ENCODE measurements around the gene ADD2.

Gene ADD2

DNA sequence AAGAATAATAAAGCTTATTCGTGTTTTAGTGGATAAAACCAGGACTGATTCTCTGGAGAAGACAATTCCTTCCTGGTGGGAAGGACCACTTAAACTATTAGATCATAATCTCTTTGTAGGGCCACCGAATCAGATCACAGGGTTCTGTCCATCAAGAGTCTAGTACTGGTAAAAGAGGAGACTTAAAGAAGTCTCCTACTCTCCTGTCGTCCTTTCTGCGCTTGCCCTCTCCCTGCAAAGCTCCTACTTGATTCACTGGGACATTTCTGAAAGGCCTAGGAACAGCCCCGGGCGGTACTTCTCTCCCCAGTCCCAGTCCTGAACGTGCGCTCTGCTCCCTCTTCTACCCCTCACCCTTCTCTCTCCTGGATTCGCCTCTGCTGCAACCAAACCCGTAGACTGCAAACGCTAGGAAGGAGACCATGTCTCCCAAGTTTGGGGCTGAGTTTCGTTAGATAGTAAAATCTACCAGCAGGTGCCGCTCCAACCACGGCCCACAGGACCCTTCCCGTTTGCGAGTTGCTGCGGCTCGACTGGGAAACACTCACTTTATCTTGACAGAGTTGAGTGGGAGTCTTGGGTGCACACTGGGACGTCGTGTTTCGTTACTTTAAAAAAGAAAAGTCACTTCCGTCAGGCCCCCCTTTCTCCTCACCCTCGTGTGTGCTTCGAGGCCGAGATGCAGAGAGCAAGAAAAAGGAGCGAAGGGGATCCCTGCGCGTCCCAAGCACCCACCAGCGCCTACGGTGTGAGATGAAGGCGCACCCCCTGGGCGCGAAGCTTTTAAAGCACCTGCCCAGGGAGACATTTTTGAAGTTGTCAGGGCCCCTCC is 21.5 kb upstream of the ADD2 start:
- DNase-seq (ENCODE audit: low read depth in 1 of 2, low spot score in 1 of 2), result peak in 1 of 2 donors; percentile 27

DNA sequence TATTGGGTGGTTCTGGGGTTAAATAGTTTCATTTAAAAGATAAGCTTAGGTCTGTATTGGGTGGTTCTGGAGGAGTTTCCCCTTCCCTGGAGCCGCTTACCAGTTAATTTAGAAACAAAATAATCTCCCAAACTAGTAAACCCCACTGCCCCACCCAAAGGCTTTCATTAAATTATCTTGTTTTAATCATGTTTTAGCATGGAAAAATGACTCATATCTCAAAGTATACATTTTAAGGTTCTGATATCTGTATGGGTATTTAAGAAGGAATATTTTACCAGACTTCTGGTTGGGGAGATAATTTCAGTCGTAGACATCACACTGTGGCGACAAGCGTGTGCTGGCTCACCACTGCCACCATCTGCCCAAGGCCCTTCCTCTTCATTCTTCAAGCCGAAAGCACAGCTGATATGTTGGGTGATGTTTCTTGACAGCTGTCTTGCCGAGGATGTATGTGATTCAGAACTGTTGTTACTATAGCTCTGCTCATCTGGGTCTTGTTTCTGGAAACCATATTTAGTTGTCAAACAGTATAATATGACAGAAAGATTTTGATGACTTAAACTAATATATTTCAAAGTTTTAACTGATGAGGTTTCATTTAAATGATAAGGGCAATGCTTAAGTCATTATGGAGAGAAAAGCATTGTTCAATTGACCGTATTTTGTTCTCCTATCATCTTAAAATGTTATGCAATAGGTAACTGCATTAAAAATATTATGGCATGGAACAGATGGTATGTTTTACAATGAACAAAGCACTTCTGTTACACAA is 17.3 kb upstream of the ADD2 start:
- no peak for DNase-seq (ENCODE audit: low read depth in 1 of 2, low spot score in 1 of 2)

DNA sequence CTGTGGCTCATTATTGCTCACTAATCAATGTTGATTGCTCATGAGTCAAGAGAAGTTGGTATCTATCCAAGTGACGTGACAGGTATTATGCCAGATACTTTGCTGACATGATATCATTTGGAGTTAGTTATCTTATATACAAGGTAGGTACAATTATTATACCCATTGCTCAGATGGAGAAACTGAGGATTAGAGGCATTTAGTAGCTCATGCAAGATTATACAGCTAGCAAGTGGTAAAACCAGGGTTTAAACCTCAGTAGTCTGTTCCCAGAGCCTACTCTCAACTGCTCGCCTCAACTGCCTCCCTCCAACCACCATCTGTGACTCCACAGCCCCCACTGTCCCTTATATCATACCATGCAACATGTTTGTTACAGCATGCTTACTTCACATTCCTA is 16.3 kb upstream of the ADD2 start:
- no peak for DNase-seq (ENCODE audit: low read depth in 1 of 2, low spot score in 1 of 2)

DNA sequence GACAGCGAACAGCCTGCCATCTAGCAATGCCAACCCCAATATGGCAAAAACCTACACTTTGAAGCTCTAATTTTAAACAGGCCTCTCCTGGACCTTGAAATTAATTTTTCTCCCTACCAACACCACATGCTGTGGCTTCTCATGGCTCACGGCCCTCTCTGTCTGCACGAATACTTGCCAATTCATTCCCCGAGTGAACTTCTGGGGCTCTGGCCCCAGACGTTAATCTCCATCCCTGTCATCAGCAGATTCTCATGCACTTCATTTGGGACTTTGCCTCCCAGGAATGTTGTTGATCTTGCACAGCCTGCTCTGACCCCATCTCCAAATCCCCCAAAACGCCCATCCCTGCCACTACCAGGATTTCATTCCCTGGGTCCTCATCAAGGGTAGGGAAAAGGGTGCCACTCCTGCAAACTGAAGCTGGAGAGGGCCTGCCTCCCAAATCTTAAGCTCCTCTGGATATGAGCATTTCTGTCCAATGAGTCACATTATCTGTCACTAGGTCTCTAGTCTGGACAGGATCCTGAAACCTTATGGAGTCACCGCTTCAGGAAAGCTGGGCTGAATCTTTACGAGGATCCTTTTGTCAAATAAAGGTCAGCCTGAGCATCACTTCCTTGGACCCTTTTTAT is 12.0 kb upstream of the ADD2 start:
- DNase-seq (ENCODE audit: low read depth in 1 of 2, low spot score in 1 of 2), result no peak

DNA sequence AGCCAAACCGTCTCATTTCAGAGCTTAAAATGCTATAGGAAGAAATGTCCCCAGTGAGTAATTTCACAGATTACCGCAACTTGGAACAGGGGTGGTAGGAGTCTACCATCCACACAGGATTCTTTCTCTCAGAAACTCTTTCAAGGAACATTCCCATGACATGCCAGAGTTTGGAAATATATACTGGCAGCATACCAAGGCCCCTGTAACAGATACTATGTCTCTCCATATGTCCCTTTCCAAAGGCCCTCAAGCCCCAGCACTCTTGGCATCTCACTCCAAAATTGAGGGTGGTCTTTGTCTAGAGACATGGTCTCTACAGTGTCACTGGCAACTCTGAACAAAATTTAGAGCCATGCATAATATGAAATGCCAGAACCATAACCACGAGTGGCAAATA is 11.5 kb upstream of the ADD2 start:
- no peak for DNase-seq (ENCODE audit: low read depth in 1 of 2, low spot score in 1 of 2)

DNA sequence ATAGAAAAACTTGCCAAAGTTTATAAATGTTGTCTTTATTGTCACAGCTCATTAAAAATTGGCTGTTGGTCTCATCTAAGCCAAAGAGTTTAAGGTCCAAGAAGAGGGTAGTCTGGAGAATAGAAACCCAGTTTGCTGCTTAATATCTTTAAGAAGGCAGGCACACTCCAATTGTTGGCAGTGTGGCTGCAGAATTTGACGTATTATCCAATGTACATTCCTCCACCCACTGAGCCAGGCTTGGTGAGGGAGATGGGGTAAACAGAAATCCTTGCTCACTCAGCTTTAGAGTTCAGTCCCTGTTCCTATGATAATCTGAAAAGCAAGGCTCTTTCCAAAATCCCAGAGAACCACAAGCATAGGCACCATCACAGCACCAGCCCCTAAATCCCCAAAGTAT is 10.7 kb upstream of the ADD2 start:
- DNase-seq (ENCODE audit: low read depth in 1 of 2, low spot score in 1 of 2), result no peak

DNA sequence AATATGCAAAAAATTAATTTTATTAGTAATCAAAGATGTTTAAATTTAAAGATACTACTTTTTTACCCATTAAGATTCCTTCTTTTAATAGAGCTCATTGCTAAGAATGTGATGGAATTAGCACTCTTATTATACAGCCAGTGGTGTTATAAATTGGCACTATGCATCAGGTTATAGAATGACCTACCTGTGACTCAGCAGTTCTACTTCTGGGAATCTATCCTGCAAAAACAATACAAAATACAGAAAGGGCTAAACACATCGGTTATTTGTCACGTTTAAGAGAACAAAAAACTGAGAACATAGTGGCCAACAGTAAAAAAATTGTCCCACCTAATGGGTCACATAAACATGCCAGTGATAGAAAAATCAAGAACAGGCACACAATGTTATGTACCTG is 9.4 kb upstream of the ADD2 start:
- no peak for DNase-seq (ENCODE audit: low read depth in 1 of 2, low spot score in 1 of 2)

DNA sequence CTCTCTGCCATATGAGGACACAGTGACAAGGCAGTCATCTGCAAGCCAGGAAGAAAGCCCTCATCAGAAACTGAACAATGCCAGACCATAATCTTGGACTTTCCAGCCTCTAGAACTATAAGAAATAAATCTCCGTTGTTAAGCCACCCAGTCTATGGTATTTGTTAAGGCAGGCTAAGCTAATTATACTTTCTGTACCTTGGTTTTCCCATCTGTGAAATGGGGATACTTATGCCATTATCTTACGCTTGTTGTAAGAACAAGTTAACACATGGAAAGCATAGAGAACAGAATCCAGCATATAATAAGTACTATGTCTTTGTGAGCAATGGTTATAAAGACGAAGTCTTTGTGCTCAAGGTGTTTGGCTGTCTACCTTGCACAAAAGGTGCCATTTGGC is 8.3 kb upstream of the ADD2 start:
- no peak for DNase-seq (ENCODE audit: low read depth in 1 of 2, low spot score in 1 of 2)

DNA sequence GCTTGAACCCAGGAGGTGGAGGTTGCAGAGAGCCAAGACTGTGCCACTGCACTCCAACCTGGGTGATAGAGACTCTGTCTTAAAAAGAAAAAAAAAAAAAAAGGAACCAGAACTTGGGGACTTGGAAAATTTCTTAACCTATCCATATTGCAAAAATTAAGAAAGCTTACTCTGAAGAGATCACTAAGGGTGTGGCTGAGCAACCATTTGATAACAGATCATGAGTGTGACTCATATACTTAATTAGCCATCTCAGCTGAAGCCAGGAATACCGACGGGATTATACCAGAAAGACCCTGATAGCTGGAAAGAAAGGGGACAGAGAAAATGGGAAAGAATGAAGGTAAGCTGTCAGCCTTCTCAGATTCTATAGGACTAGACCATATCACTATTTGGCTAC is 7.1 kb upstream of the ADD2 start:
- no peak for DNase-seq (ENCODE audit: low read depth in 1 of 2, low spot score in 1 of 2)

DNA sequence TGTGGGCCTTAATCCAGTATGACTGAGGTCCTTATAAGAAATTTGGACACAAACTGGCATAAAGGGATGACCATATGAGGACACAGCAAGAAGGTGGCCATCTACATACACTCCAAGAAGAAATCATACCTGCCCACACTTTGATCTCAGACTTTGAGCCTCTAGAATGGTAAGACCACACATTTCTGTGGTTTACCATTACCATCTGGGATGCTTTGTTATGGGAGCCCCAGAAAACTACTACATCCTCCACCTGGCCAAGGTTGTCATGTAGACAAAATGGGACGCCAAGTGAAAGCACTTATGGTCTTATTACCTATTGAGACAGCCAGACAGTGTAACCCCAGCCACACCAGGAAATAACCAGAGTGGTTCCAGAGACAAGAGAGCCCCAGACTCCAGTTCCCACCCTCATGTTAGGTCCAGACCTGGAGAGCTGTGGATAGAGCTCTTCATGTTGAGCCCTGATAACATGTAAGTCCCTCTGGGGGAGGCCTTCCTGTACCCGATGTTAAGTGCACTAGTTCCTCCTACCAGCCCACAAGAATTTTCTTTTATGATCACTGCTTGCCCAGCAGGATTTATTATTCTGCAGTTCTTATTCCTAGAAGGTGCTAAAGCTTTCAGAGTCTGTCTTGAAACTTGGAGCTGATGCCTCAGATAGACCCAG is 4.6 kb upstream of the ADD2 start:
- DNase-seq (ENCODE audit: low read depth in 1 of 2, low spot score in 1 of 2), result no peak

DNA sequence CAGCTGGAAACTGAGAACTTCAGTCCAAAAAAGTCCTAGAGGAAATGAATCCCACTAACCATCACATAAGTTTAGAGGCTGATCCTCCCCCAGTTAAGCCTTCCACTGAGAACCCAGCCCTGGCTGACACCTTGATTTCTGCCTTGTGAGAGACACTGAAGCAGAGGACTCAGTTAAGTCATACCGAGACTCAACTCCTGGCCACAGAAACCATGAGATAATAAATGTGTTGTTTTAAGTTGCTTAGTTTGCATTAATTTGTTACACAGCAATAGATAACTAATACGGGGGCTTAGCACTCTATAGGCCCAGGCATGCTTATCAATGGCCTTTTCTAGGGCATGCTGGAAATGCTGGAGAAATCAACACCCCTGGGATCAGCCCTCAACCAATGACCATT is 3.4 kb upstream of the ADD2 start:
- DNase-seq (ENCODE audit: low read depth in 1 of 2, low spot score in 1 of 2), result no peak

DNA sequence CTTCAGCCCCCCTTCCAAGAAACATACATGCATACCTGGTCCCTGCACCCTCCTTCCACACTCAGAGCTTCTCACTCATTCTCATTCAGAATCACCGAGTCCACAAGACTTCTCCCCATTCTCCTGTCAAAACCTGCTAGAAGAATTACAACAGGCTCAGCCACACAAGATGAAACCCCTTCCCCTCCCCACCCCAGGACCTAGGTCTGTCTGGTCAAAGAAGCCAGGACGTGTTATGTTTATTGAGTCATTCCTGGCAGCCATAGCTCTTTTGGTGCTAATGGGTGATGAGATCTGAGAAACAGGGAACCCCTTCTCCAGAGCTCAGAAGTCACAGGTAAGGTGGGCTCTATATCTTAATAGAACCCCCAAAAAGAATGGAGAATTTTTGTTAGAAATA is 1.4 kb upstream of the ADD2 start:
- DNase-seq (ENCODE audit: low read depth in 1 of 2, low spot score in 1 of 2), result no peak

DNA sequence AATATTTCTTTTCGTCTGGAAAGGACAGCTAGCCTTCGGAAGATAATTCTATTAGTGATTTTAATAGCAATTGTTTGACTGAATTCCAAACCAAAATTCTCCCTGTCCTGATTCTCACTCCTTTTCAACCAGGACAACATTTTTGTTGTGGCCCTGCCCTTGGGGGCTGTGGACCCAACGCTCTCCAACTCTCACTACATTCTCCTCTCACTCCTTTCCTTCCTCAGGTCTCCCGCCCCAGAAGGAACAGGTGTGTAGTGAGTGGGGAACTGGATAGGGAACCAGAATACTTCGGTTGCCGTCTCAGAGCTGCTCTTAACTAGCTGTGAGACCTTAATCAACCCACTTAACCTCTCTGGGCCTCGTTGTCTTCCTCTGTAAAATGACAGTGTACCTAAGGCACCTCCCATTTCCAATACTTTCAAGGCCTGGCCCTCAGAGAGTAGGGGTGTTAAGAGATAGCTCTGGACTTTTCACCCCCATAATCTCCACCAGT is 638 bp upstream of the ADD2 start:
- no peak for DNase-seq (ENCODE audit: low read depth in 1 of 2, low spot score in 1 of 2)

DNA sequence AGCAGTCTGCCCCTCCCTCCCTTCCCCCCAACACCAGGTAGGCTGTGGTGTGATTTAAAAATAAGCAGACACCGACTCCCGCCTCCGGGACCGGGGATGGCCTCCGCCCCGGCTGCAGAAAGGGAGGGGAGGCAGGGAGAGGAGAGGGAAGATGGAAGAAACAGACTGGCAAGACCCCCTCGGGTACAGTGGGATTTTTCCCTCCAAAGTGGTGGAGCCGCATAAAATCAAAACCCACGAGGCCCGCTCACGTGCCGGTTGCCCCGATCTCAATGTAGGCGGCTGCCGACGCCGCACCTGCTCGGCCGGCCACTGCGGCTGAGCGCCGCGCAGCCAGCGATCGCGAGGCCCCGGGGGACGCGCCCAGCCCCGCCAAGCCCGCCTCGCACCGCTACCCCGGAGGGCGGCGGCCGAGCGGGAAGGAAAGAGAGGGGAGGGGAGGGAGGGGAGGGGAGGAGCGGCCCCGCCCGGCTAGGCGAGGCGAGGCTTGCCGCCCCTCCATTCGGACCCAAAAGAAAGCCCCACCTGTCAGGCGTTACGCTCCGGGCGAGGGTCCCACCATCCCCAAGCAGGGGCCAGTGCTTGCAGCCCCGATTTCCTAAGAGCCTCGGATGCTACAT is 811 bp downstream of the ADD2 start:
- no peak for DNase-seq (ENCODE audit: low read depth in 1 of 2, low spot score in 1 of 2)

DNA sequence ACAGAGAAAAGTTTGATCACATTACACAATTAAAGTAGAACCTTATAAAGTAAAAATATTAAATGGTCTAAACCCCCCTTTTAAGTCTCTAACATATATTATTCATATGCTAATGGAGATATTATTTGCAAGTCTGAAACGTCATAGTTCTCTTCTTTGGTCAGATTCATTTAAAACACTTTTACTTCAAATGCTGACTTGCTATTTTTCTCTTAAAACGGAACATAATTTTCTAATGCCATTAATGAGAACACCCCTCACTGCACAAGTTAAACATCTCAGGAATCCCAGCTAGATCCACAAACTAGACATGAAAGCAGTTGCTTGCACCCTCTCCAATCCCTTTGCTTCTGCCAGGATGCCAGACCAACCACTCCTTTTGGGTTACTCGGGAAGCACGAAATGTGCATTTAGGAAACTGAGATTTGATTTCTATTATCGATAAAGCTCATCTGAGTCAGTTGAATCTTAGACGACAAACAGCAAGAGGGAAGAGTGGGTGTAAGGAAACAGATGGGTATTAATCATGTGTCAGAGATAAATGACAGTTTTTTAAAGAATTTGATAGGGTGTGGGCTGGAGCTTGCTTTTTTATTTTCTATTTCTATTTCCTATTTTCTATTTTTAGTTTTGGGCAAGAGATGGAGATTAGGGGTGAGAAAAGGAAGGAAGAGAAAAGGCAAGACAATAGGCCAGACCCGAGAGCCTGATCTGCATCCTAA is 1.5 kb downstream of the ADD2 start:
- DNase-seq (ENCODE audit: low read depth in 1 of 2, low spot score in 1 of 2), result no peak

DNA sequence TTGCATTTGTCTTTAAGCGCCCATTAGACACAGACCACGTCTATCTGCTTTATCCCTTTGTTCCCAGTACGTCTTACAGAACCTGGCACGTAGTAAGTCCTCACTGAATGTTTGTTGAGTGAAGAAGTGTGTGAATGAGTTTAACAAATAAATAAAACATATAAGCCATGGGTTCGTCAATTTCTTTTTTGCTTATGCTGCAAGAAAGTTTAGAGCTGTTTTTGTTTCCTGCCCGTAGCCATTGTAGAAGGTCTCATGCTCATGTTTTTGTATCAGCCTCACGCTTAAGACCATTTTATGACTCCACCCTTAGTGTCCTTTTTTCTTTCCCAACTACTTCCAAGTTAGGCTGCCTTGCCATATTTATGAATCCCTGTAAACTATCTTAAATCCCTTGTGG is 2.5 kb downstream of the ADD2 start:
- no peak for DNase-seq (ENCODE audit: low read depth in 1 of 2, low spot score in 1 of 2)

DNA sequence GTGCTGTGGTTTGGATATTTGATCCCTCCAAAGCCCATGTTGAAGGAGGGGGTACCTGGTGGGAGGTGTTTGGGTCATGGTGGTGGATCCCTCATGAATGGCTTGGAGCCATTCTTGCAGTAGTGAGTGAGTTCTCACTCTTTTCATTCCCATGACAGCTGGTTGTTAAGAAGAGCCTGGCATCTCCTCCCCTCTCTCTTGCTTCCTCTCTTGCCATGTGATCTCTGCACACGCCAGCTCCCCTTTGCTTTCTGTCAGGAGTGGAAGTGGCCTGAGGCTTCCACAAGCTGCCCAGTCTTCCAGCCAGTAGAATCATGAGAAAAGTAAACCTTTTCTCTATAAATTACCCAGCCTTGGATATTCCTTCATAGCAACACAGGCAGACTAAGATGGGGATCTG is 8.6 kb downstream of the ADD2 start:
- no peak for DNase-seq (ENCODE audit: low read depth in 1 of 2, low spot score in 1 of 2)

DNA sequence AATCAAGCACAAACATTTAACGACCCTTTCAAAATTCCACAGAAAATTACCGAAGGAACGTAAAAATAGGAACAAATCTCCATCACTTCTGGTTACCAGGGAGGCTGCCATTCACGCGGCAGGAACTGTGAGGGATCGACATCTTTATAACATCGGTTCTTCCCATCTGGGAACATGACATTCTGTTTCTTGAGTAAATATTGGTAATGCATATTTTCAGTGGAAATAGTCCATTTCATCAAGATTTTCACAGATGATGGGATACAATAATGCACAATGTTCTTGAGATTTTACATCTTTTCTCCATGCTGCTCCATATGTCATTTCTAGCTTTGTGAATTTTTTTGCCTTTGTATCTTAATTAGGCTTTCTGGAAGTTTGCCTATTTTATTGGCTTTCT is 10.0 kb downstream of the ADD2 start:
- no peak for DNase-seq (ENCODE audit: low read depth in 1 of 2, low spot score in 1 of 2)

DNA sequence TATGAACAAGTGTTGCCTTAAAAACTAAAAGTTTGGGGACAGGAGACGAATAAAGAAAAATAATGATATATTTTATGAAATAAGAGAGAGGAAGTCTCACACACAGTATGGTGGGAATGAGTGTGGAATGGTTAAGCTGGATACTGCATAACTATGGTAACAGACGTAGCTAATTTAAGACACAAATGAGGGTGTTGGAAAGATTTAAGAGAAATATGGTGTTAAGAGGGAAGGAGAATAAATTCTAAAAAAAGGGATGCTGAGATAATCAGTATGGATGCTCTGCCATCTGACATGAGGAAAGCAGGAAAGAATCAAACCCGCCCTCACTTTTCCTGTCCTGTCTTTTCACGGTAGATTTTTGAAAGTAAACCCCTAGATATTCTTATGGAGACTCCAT is 10.6 kb downstream of the ADD2 start:
- no peak for DNase-seq (ENCODE audit: low read depth in 1 of 2, low spot score in 1 of 2)

DNA sequence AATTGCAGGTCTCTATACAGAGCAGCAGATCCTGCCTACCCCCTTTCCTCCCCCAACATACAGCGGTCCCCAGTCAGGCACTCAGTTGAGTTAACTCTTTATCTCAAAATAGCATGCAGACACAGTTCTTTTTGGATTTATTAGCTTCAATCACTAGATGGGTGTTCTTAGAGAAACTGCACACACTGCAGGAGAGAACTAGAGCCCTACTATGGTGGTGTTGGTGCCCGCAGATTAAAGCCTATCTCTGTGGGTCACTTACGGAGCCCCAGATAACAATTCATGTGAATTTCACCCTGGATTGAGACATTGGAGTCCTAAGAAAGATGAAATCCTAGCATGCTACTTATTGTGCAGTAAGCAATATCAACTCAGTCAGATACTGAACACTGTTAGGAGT is 11.9 kb downstream of the ADD2 start:
- no peak for DNase-seq (ENCODE audit: low read depth in 1 of 2, low spot score in 1 of 2)
